ENCODE results near the gene GORASP1. TPM values are rescaled to one million over a fixed set of nuclear protein-coding genes. Genes with fewer than 3 reads are reported as not detected.
"Not testable (repeated sequence)": the region's sequence is repeated elsewhere in the genome, so short reads cannot be mapped to it uniquely, and the experiment has no call there.

The GORASP1 gene
- total RNA-seq, 2 donors from 2014 or later: 50.8 to 61.8 TPM

DNA sequence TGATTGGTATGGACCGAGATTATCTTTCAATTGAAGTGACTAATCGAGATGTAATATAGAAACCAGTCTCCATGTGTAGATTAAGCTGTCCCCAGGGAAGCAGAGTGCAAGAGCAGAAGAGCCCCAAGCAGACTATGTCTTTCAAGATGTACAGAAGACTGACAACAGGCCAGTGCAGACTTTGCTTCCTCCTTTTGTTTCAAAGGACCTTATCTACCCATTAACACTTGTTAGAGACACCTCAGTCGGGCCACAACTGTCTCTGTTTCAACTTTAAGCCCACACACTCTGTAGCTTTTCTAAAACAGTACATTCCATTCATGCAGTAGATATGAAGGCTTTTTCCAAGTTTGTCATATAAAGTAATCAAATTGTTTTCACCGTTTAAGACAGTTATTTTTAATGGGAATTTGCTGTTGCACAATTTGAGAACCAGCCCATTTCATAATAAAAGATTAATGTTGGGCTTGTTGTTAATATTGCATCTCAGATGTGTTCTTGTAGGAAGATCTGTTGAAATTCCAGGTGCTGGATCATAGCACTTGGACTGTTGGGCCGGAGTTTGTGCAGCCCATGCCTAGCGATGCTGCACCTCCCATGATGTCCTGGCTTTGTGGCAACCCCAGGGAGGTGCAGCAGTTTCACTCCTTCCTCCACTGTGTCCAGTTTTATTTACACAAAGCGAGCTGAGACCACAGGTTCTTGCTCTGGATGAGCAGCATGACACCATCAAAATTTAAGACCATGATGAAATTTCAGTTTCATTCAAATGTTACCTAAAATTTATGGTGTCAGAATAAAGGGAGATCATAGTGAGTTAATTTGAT, 12.4 kb downstream of the GORASP1 start:
- DNase-seq (ENCODE audit: low spot score): no peak
- intact Hi-C loops (cut with DNase I): loop anchor here in 1 of 2 donors (5.0 kb wide), 1 partner anchor 1133 kb away; no protein-coding TSS in a partner anchor

DNA sequence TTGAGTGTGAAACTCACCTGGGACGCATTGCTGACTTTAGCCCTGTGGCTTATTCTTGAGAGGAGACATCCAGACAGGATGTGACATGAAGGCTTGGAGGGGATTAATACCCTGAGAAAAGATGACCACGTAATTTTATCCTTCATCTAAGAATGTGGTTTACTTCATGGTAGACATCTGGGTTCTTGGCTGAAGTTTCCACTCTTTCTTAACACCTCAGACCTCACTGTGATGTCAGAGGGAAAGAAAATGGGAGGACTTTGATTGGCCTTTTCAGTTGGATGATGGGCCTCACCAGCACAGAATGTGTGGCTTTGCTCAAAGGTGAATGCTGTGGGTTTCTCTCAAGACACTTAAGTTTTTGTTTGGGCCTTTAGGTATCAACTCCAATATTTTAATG, 16.5 kb downstream of the GORASP1 start:
- intact Hi-C loops (cut with DNase I): loop anchor here in 1 of 2 donors (5.0 kb wide), 1 partner anchor 1129 kb away; no protein-coding TSS in a partner anchor
- DNase-seq (ENCODE audit: low spot score): no peak

DNA sequence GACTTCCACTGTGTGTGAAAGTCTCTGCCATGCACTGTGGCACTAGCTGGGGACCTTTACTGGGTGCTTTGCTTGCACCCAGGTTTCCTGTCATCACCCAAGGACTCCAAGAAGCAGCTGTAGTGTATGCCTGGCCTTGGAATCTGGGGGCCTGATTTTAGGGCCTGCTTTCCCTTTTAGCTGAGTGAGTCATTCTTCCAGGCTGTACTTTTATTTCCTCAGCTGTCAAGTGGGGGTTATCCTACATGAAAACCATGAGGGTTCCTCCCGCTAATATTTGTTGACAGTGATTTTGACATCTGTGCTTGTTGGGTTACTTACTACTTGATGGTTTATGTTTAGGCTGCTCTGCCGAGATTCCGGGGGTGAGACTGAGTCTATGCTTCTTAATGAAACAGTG, 18.5 kb downstream of the GORASP1 start:
- DNase-seq (ENCODE audit: low spot score): no peak
- intact Hi-C loops (cut with DNase I): no loop called here

GRCh38 chr3:39088456-39088855, 19.0 kb downstream of the GORASP1 start:
- DNase-seq (ENCODE audit: low spot score): no peak
- intact Hi-C loops (cut with DNase I): no loop called here

- no peak for DNase-seq (ENCODE audit: low spot score)
- intact Hi-C loops (cut with DNase I): no loop called here
Measured at GRCh38 chr3:39086144-39086543, 21.3 kb downstream of the GORASP1 start.

DNA sequence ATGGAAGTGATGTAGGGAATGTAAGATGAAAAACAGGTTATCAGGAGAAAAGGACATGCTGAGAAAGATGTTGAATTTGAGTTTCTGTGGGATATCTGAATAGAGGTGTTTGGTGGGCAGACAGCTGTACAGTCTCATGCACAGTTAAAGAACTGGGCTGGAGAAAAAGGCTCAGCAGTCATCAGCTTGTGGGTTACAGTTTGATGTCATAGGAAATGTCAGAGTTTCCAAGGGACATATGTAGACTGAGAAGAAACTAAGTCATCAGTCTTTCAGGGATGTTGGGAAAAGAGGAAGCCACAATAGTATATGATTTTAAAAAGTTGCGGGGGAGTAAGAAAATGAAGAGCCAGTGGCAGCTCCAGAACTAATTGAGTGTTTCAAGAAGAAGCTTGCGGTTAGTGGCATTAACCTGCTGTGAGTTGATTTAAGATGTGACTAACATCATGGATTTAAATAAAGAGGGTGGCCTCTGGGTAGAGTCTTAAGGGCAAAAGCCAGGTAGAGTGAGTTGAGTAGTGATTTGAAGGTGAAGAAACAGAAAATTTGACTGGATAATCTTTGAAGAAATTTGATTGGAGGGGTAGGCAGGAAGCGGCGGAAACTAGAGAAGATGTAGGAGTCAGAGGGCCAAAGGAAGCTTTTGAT, 24.6 kb downstream of the GORASP1 start:
- intact Hi-C loops (cut with DNase I): no loop called here
- no peak for DNase-seq (ENCODE audit: low spot score)

GRCh38 chr3:39080026-39080425, 27.4 kb downstream of the GORASP1 start:
- intact Hi-C loops (cut with DNase I): no loop called here
- no peak for DNase-seq (ENCODE audit: low spot score)

DNA sequence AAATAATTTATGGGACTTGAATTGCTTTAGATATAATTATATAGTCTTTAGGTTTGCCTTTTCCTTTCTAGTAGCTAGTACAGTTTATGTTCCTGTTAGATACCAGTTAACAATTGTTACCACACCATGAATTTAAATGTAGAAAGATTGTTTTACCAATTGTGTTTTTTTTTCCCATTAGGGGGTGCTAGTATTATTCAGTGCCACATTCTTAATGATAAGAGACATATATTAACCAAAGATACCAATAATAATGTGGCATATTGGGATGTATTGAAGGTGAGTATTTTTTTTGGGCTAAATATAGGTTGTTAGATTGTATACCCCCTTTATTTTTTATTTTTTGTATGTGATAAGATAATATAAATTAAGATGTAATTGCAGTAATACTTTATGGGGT, 27.9 kb downstream of the GORASP1 start:
- DNase-seq (ENCODE audit: low spot score): no peak
- intact Hi-C loops (cut with DNase I): no loop called here

DNA sequence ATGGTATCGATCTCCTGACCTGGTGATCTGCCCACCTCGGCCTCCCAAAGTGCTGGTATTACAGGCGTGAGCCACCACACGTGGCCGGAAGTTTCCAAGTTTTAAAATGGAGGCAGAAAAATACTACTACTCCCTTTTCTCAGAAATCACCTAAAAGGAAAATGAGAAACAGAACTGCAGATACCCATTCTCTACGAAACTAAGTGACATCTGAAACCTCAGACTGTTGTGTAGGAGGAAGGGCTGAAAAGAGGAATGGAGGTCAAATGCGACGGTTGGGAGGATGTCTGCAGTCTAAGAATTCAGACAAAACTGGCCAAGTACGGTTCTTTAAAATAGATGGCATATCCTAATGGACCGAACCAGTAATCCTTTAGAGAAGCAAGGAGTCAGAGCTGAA, 31.5 kb downstream of the GORASP1 start:
- no peak for DNase-seq (ENCODE audit: low spot score)

DNA sequence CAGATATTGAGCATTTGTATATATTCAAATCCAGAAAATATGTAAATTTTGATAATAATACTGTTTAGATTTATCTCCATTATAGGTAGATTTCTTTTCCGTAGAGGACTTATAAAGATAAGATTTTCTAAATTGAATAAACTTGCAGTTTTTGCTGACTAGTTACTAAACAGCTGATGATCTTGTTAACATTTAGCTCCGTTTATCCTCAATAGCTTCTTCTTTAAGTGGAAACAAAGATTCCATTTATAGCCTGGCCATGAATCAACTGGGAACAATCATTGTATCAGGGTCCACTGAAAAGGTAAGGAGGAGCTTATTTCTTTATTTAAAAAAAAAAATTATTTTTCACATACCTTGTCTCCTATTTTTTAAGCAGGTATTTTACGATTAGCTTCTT, 38.9 kb downstream of the GORASP1 start:
- no peak for DNase-seq (ENCODE audit: low spot score)
- intact Hi-C loops (cut with DNase I): no loop called here

More for the DNA sequence above, 31.5 kb downstream of the GORASP1 start:
- intact Hi-C loops (cut with DNase I): no loop called here

DNA sequence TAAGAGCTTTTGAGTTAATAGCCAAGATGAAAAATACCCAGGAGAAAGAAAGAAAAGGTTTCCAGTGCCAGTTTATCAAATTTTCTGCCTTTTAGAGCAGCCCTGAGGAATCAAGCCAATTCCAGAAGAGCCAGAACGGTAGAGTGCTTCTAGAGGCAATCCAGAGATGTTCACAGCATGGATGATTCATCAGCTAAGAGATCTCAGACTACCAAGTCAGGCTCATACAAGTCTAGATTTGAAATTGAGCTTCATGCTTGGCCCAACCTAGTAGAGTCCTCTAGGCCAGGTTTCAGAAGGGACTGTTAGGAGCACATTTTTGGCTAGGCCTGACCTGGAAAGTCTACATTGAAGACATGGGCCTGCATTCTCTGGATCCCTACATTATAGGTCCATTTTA, 40.1 kb downstream of the GORASP1 start:
- no peak for DNase-seq (ENCODE audit: low spot score)
- intact Hi-C loops (cut with DNase I): no loop called here

GRCh38 chr3:39065197-39065596, 42.2 kb downstream of the GORASP1 start:
- no peak for DNase-seq (ENCODE audit: low spot score)
- intact Hi-C loops (cut with DNase I): no loop called here

GRCh38 chr3:39064646-39065045, 42.8 kb downstream of the GORASP1 start:
- no peak for DNase-seq (ENCODE audit: low spot score)
- intact Hi-C loops (cut with DNase I): no loop called here

DNA sequence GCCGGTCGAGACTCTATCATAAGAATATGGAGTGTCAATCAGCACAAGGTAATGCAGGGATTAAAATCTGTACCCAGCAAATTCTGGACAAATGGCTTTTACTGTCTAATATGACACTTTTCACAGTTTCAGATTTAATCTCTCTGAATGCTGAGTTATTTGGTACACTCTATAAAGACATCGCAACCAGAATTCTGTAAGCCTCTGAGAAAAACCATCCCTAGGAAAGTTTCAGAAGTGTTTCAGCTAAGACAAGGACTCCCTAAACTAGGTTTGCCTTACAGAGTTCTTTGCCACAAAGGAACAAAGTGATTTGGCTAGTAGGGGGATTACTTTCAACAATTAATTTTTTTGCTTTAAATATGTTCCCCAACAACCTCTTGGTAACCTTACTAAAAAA, 44.3 kb downstream of the GORASP1 start:
- DNase-seq (ENCODE audit: low spot score): no peak
- intact Hi-C loops (cut with DNase I): no loop called here

- intact Hi-C loops (cut with DNase I): no loop called here
- no peak for DNase-seq (ENCODE audit: low spot score)
Measured at GRCh38 chr3:39062180-39062579, 45.2 kb downstream of the GORASP1 start.

- intact Hi-C loops (cut with DNase I); DNase-seq (ENCODE audit: low spot score): not testable (repeated sequence)
Measured at GRCh38 chr3:39061228-39061627, 46.2 kb downstream of the GORASP1 start.

- no peak for DNase-seq (ENCODE audit: low spot score)
- intact Hi-C loops (cut with DNase I): no loop called here
Measured at GRCh38 chr3:39056151-39056550, 51.3 kb downstream of the GORASP1 start.

- no peak for DNase-seq (ENCODE audit: low spot score)
- intact Hi-C loops (cut with DNase I): no loop called here
Measured at GRCh38 chr3:39053696-39054095, 53.7 kb downstream of the GORASP1 start.

- no peak for DNase-seq (ENCODE audit: low spot score)
- intact Hi-C loops (cut with DNase I): no loop called here
Measured at GRCh38 chr3:39052583-39052982, 54.8 kb downstream of the GORASP1 start.

DNA sequence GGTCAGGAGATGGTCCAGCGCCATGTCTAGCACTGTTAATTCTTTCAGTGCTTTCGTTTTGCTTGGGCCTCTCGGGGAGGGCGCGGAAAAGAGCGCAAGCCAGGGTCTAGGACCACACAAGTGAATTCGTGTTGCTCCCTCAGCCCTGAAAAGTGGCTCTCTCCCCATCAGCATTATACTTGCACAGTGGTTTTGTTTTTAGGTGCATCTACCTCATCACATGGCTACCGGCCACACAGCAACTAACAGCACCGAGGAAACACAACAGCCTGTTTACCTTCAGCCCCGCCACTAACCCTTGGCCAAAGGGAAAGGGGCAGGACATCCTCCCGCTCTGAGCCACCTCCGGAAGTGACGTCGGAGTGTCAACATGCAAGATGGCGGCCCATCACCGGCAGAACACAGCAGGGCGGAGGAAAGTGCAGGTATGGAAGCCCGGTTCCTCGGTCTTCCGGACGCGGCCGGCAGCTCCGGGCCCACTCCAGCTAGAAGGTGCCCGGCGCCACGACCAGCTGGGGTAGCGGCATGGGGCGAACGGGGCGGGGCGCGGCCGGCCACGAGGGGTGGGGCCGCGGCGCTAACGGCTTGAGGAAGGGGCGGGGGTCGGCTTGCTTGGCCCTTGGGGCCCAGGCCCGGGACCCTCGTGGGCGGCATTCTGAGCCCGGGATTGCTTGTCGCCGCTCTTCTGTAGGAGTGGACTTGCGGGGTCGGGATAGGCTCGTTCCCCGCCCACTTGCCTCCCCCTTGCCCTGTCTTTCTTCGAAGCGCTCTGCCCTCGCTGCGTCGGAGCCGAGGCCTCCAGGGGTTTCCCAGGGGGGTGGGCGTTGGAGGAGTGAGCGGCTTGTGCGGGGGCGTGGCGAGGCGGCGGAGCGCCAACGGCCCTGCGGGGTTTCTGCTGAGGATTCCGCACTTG, 55.5 kb downstream of the GORASP1 start, which contains the start of the genes SCN11A and WDR48:
Gene SCN11A (minus strand): TSS at position 296 of the 913 bp plus-strand sequence. CDS start 101,582 bp downstream, outside the sequence.
Gene WDR48 (plus strand): TSS at position 368 of the 913 bp plus-strand sequence. CDS start 10 bp downstream, at position 378.
- DNase-seq (ENCODE audit: low spot score): peak; percentile 98
- intact Hi-C loops (cut with DNase I): no loop called here

Measured in posterior vena cava (tissue), 2 donors.